Measurements from ENCODE around the gene IFFO2.

The IFFO2 gene

DNA sequence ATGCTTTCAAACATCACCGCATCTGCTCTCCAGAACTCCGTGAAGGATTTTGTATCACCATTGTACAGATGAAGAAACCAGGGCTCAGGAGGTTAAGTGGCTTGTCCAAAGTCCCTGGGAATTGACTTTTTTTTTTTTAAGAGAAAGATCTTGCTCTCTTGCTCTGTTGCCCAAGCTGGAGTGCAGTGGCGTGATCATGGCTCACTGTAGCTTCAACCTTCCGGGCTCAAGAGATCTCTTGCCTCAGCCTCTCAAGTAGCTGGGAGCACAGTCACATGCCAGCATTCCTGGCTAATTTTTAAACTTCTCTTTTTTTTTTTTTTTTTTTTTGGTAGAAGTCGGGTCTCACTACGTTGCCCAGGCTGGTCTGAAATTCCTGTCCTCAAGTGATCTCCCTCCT is 90.2 kb downstream of the IFFO2 start:
- TF ChIP-seq, protein P1, sequence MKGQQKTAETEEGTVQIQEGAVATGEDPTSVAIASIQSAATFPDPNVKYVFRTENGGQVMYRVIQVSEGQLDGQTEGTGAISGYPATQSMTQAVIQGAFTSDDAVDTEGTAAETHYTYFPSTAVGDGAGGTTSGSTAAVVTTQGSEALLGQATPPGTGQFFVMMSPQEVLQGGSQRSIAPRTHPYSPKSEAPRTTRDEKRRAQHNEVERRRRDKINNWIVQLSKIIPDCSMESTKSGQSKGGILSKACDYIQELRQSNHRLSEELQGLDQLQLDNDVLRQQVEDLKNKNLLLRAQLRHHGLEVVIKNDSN (IDR thresholded peaks at IDR 0.05): no peak
- TF ChIP-seq EP300 (IDR thresholded peaks at IDR 0.05; ENCODE audit: borderline replicate concordance) (no peak), ZBTB7A (IDR thresholded peaks at IDR 0.05; ENCODE audit: low read depth) (no peak), CEBPB (IDR thresholded peaks at IDR 0.05) (no peak), CREB1 (IDR thresholded peaks at IDR 0.05; ENCODE audit: low read depth) (no peak), TCF12 (IDR thresholded peaks at IDR 0.05; ENCODE audit: low read depth) (no peak), TAF1 (IDR thresholded peaks at IDR 0.05; ENCODE audit: low read depth) (no peak), RAD21 (IDR thresholded peaks at IDR 0.05; ENCODE audit: low read depth) (no peak), EGR1 (IDR thresholded peaks at IDR 0.05) (no peak), YY1 (IDR thresholded peaks at IDR 0.05; ENCODE audit: low read depth) (no peak), FOXM1 (IDR thresholded peaks at IDR 0.05; ENCODE audit: borderline replicate concordance, low read depth) (no peak), NFIC (IDR thresholded peaks at IDR 0.05) (no peak), TEAD4 (IDR thresholded peaks at IDR 0.05) (no peak)
- TF ChIP-seq, protein P2, sequence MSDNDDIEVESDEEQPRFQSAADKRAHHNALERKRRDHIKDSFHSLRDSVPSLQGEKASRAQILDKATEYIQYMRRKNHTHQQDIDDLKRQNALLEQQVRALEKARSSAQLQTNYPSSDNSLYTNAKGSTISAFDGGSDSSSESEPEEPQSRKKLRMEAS (IDR thresholded peaks at IDR 0.05): no peak
- TF ChIP-seq, protein P3, sequence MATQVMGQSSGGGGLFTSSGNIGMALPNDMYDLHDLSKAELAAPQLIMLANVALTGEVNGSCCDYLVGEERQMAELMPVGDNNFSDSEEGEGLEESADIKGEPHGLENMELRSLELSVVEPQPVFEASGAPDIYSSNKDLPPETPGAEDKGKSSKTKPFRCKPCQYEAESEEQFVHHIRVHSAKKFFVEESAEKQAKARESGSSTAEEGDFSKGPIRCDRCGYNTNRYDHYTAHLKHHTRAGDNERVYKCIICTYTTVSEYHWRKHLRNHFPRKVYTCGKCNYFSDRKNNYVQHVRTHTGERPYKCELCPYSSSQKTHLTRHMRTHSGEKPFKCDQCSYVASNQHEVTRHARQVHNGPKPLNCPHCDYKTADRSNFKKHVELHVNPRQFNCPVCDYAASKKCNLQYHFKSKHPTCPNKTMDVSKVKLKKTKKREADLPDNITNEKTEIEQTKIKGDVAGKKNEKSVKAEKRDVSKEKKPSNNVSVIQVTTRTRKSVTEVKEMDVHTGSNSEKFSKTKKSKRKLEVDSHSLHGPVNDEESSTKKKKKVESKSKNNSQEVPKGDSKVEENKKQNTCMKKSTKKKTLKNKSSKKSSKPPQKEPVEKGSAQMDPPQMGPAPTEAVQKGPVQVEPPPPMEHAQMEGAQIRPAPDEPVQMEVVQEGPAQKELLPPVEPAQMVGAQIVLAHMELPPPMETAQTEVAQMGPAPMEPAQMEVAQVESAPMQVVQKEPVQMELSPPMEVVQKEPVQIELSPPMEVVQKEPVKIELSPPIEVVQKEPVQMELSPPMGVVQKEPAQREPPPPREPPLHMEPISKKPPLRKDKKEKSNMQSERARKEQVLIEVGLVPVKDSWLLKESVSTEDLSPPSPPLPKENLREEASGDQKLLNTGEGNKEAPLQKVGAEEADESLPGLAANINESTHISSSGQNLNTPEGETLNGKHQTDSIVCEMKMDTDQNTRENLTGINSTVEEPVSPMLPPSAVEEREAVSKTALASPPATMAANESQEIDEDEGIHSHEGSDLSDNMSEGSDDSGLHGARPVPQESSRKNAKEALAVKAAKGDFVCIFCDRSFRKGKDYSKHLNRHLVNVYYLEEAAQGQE (IDR thresholded peaks at IDR 0.05; ENCODE audit: low read depth): no peak

DNA sequence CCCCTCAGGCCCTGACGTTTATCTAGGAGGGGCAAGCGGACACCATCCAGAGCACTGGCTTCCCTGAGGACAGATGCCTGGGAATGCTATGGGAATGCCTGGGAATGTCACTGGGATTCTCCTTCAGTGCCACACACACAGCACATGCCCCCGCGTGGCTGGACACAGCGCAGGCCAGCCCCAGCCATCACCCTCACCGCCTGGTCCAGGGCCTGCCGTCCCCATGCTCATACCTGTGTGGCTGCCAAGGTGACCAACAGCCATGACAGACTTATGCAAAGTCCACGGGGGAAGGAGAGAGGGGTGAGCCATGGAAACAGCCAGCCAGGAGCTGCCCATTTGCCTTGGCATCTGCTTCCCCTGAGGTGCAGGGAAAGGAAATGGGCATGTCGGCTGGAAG is 91.3 kb downstream of the IFFO2 start:
- no peak for TF ChIP-seq ZBTB7A (IDR thresholded peaks at IDR 0.05; ENCODE audit: low read depth)

DNA sequence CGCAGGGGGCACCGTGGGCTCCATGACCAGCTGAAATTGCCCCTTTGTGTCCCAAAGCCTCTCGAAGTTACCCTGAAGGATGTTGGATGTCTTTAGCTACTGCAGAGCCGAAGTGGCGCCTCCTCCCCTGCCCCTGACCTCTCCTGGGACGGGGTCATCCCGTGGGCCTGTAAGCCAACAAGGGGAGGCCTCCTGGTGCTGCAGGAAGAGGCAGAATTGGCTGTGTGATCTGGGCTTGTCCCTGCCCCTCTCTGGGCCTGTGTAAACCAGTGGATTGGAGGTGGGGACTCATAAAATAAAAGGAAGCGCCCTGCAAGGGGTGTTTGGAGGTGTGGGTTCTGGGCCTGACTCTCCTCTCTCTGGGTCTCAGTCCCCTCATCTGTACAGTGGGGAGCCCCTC is 94.9 kb downstream of the IFFO2 start:
- TF ChIP-seq, protein P3 (IDR thresholded peaks at IDR 0.05; ENCODE audit: low read depth): no peak
- TF ChIP-seq TCF12 (IDR thresholded peaks at IDR 0.05; ENCODE audit: low read depth) (no peak), EP300 (IDR thresholded peaks at IDR 0.05; ENCODE audit: borderline replicate concordance) (no peak), ZBTB7A (IDR thresholded peaks at IDR 0.05; ENCODE audit: low read depth) (no peak), FOXM1 (IDR thresholded peaks at IDR 0.05; ENCODE audit: borderline replicate concordance, low read depth) (no peak)
- TF ChIP-seq, protein P2 (IDR thresholded peaks at IDR 0.05): no peak

DNA sequence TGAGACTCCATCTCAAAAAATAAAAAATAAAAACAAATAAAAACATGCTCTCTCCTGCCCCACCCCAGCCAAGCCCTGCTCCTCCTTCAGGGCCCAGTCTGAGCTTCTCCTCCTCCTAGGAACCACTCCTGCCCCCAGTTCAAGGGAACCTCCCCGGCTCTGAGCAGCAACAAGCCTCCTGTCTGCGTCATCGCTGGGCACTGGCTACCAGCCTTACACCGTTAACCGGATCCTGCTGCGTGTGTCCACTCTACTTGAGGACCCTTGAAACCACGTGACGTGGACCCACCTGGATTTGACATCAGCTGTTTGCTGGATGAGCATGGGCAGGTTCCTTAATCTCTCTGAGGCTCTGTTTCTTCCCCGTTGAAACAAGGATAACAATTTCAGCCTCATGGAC is 95.4 kb downstream of the IFFO2 start:
- TF ChIP-seq CREB1 (IDR thresholded peaks at IDR 0.05; ENCODE audit: low read depth) (no peak), TEAD4 (IDR thresholded peaks at IDR 0.05) (no peak), EGR1 (IDR thresholded peaks at IDR 0.05) (no peak), RAD21 (IDR thresholded peaks at IDR 0.05; ENCODE audit: low read depth) (no peak), CEBPB (IDR thresholded peaks at IDR 0.05) (no peak), YY1 (IDR thresholded peaks at IDR 0.05; ENCODE audit: low read depth) (no peak), NFIC (IDR thresholded peaks at IDR 0.05) (no peak), ZBTB7A (IDR thresholded peaks at IDR 0.05; ENCODE audit: low read depth) (no peak), TAF1 (IDR thresholded peaks at IDR 0.05; ENCODE audit: low read depth) (no peak), TCF12 (IDR thresholded peaks at IDR 0.05; ENCODE audit: low read depth) (no peak), EP300 (IDR thresholded peaks at IDR 0.05; ENCODE audit: borderline replicate concordance) (no peak)
- TF ChIP-seq, protein P1 (IDR thresholded peaks at IDR 0.05): no peak
- TF ChIP-seq, protein P3 (IDR thresholded peaks at IDR 0.05; ENCODE audit: low read depth): no peak

DNA sequence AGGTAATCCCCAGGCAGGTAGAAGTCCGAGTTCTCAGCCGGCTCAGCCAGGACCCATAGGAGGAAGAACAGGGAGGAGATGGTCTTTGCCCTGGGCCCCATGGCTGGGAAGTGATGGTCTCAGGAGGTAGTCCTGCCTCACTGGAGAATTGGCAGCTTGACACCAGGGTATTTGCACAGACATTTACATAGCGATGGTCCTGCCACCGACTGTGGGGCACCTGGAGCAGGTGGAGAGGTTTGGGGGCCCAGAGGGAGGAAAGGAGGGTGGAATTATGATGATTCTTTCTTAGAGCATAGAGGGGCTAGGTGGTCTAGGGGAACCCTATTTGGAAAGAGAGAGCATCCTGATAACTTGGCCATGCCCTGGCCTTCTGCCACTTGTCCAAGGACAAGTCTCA is 96.9 kb downstream of the IFFO2 start, which contains the start of gene TAS1R2:
TAS1R2 (minus strand) TSS at position 101 of the 400 bp plus-strand sequence; CDS start at position 101, 0 bp downstream.
- TF ChIP-seq CEBPB (IDR thresholded peaks at IDR 0.05) (no peak), TEAD4 (IDR thresholded peaks at IDR 0.05) (no peak), TAF1 (IDR thresholded peaks at IDR 0.05; ENCODE audit: low read depth) (no peak), CREB1 (IDR thresholded peaks at IDR 0.05; ENCODE audit: low read depth) (no peak), ZBTB7A (IDR thresholded peaks at IDR 0.05; ENCODE audit: low read depth) (no peak), EP300 (IDR thresholded peaks at IDR 0.05; ENCODE audit: borderline replicate concordance) (no peak), TCF12 (IDR thresholded peaks at IDR 0.05; ENCODE audit: low read depth) (no peak)
- TF ChIP-seq, protein P3 (IDR thresholded peaks at IDR 0.05; ENCODE audit: low read depth): no peak

All from Ishikawa (cell line).